ENCODE measurements around the gene DAPK3. TPM values are rescaled to one million over a fixed set of nuclear protein-coding genes. Genes with fewer than 3 reads are reported as not detected.

The DAPK3 gene
- total RNA-seq, 2 experiments from 2014 or later, result 49.3 to 53.0 TPM

- ATAC-seq (peak; percentile 22), DNase-seq (peak; percentile 83)
- peak overlapping the region; percentile 97 for H3K27ac Mint-ChIP-seq
- peaks cover 48% of the 10 kb centered on the region for H3K4me1 Mint-ChIP-seq
- peaks cover 35% of the 10 kb centered on the region for H3K36me3 Mint-ChIP-seq
- H3K4me3 Mint-ChIP-seq, result peak overlapping the region; percentile 98
- H3K9me3 Mint-ChIP-seq (ENCODE audit: low read depth), result peaks cover 2% of the 10 kb centered on the region
- H3K27me3 Mint-ChIP-seq, result no peaks in the 10 kb centered on the region
- CTCF ChIA-PET, result interaction anchor here (0.8 to 2.8 kb wide), 22 partner anchors 10 to 366 kb away, joined by 3 to 31 read pairs (median 6); partner anchors contain the start of genes ANKRD24, DAPK3, MRPL54 and PIAS4
These were observed 15.6 kb upstream of the DAPK3 start for GRCh38 chr19:3986260-3987041.

- Mint-ChIP-seq H3K9me3 (ENCODE audit: low read depth) (peaks cover 1% of the 10 kb centered on the region), H3K27me3 (no peaks in the 10 kb centered on the region), H3K36me3 (peaks cover 42% of the 10 kb centered on the region), H3K4me1 (peaks cover 52% of the 10 kb centered on the region), H3K27ac (peak overlapping the region; percentile 97), H3K4me3 (peak overlapping the region; percentile 98)
- ATAC-seq, result no peak
- DNase-seq, result no peak
- CTCF ChIA-PET, result interaction anchor here (0.8 to 2.8 kb wide), 24 partner anchors 10 to 415 kb away, joined by 3 to 31 read pairs (median 4); partner anchors contain the start of genes ANKRD24, DAPK3, MRPL54 and PIAS4
These were observed 14.9 kb upstream of the DAPK3 start for GRCh38 chr19:3985643-3986259.

- Mint-ChIP-seq H3K27me3 (no peaks in the 10 kb centered on the region), H3K9me3 (ENCODE audit: low read depth) (no peaks in the 10 kb centered on the region), H3K4me1 (peaks cover 52% of the 10 kb centered on the region), H3K36me3 (peaks cover 45% of the 10 kb centered on the region), H3K4me3 (peak within 1 kb of the TSS; percentile 98), H3K27ac (peak within 1 kb of the TSS; percentile 97)
- ATAC-seq, result peak; percentile 49
- CTCF ChIA-PET, result interaction anchor here (0.6 to 2.8 kb wide), 25 partner anchors 10 to 415 kb away, joined by 3 to 31 read pairs (median 4); partner anchors contain the start of genes ANKRD24, DAPK3, MRPL54 and PIAS4
- DNase-seq, result peak; percentile 92
These were observed 14.2 kb upstream of the DAPK3 start, which contains the start of gene EEF2 for GRCh38 chr19:3984908-3985642. Gene EEF2, minus strand, starts transcription at chr19:3985463. Its CDS starts 83 bp downstream, at chr19:3985380.

GRCh38 chr19:3984584-3984907 lies 13.6 kb upstream of the DAPK3 start:
- no peak for ATAC-seq
- no peaks in the 10 kb centered on the region for H3K27me3 Mint-ChIP-seq
- peaks cover 54% of the 10 kb centered on the region for H3K4me1 Mint-ChIP-seq
- no peak for DNase-seq
- CTCF ChIA-PET, result interaction anchor here (1.6 to 2.8 kb wide), 7 partner anchors 13 to 222 kb away, joined by 4 to 31 read pairs (median 13); partner anchors contain the start of genes DAPK3, MRPL54 and PIAS4
- peaks cover 49% of the 10 kb centered on the region for H3K36me3 Mint-ChIP-seq
- peak overlapping the region; percentile 97 for H3K27ac Mint-ChIP-seq
- no peaks in the 10 kb centered on the region for H3K9me3 Mint-ChIP-seq (ENCODE audit: low read depth)
- H3K4me3 Mint-ChIP-seq, result peak overlapping the region; percentile 98

- peak; percentile 65 for DNase-seq
- Mint-ChIP-seq H3K9me3 (ENCODE audit: low read depth) (no peaks in the 10 kb centered on the region), H3K27me3 (no peaks in the 10 kb centered on the region), H3K27ac (peak overlapping the region; percentile 97), H3K4me1 (peaks cover 56% of the 10 kb centered on the region), H3K36me3 (peaks cover 53% of the 10 kb centered on the region), H3K4me3 (peak overlapping the region; percentile 98)
- ATAC-seq, result no peak
- CTCF ChIA-PET, result interaction anchor here (2.7 to 2.8 kb wide), 3 partner anchors 12 to 218 kb away, joined by 15 to 31 read pairs (median 17); partner anchors contain the start of gene DAPK3
These were observed 13.2 kb upstream of the DAPK3 start for GRCh38 chr19:3983936-3984583.

- no peak for ATAC-seq
- H3K4me1 Mint-ChIP-seq, result peaks cover 56% of the 10 kb centered on the region
- peaks cover 56% of the 10 kb centered on the region for H3K36me3 Mint-ChIP-seq
- CTCF ChIA-PET, result interaction anchor here (2.7 to 2.8 kb wide), 3 partner anchors 12 to 219 kb away, joined by 15 to 31 read pairs (median 17); partner anchors contain the start of gene DAPK3
- peak overlapping the region; percentile 97 for H3K27ac Mint-ChIP-seq
- H3K9me3 Mint-ChIP-seq (ENCODE audit: low read depth), result no peaks in the 10 kb centered on the region
- no peaks in the 10 kb centered on the region for H3K27me3 Mint-ChIP-seq
- DNase-seq, result no peak
- peak overlapping the region; percentile 98 for H3K4me3 Mint-ChIP-seq
These were observed 12.6 kb upstream of the DAPK3 start for GRCh38 chr19:3983542-3983914.

GRCh38 chr19:3982701-3983541 lies 12.0 kb upstream of the DAPK3 start:
- Mint-ChIP-seq H3K27me3 (no peaks in the 10 kb centered on the region), H3K9me3 (ENCODE audit: low read depth) (no peaks in the 10 kb centered on the region), H3K4me3 (peak overlapping the region; percentile 98), H3K27ac (peak overlapping the region; percentile 97), H3K4me1 (peaks cover 59% of the 10 kb centered on the region), H3K36me3 (peaks cover 60% of the 10 kb centered on the region)
- CTCF ChIA-PET, result interaction anchor here (2.8 kb wide), 1 partner anchor 11 kb away, joined by 17 read pairs; the partner anchor contains the start of gene DAPK3
- DNase-seq (no peak), ATAC-seq (no peak)

- H3K9me3 Mint-ChIP-seq (ENCODE audit: low read depth), result no peaks in the 10 kb centered on the region
- DNase-seq, result no peak
- no peak overlapping the region for H3K4me3 Mint-ChIP-seq
- no peak for ATAC-seq
- H3K4me1 Mint-ChIP-seq, result peaks cover 57% of the 10 kb centered on the region
- CTCF ChIA-PET, result no interaction called here
- peak overlapping the region; percentile 97 for H3K27ac Mint-ChIP-seq
- H3K36me3 Mint-ChIP-seq, result peaks cover 69% of the 10 kb centered on the region
- H3K27me3 Mint-ChIP-seq, result no peaks in the 10 kb centered on the region
These were observed 11.1 kb upstream of the DAPK3 start for GRCh38 chr19:3981736-3982681.

GRCh38 chr19:3981373-3981735 lies 10.5 kb upstream of the DAPK3 start:
- H3K4me3 Mint-ChIP-seq, result no peak overlapping the region
- H3K27ac Mint-ChIP-seq, result no peak overlapping the region
- ATAC-seq (no peak), DNase-seq (no peak)
- peaks cover 51% of the 10 kb centered on the region for H3K4me1 Mint-ChIP-seq
- H3K36me3 Mint-ChIP-seq, result peaks cover 71% of the 10 kb centered on the region
- no peaks in the 10 kb centered on the region for H3K9me3 Mint-ChIP-seq (ENCODE audit: low read depth)
- CTCF ChIA-PET, result no interaction called here
- no peaks in the 10 kb centered on the region for H3K27me3 Mint-ChIP-seq

GRCh38 chr19:3980353-3981251 lies 9.7 kb upstream of the DAPK3 start:
- no peak for DNase-seq
- Mint-ChIP-seq H3K9me3 (ENCODE audit: low read depth) (no peaks in the 10 kb centered on the region), H3K4me3 (no peak overlapping the region), H3K36me3 (peaks cover 79% of the 10 kb centered on the region), H3K27me3 (no peaks in the 10 kb centered on the region), H3K27ac (no peak overlapping the region), H3K4me1 (peaks cover 48% of the 10 kb centered on the region)
- no peak for ATAC-seq
- CTCF ChIA-PET, result interaction anchor here (0.6 kb wide), 1 partner anchor 186 kb away, joined by 3 read pairs; no protein-coding TSS in a partner anchor
